HTR-8/SVneo (cell line): Measurements from ENCODE around the gene LGALS12.
"Not testable (repeated sequence)": the region's sequence is repeated elsewhere in the genome, so short reads cannot be mapped to it uniquely, and the experiment has no call there.

Source experiments
- DNase-seq: peaks from one replicate; pipeline ENCODE4 v3.0.0; 2011; ENCODE audit warnings: low spot score, mixed read lengths; ENCODE audit not compliant: insufficient read length
- FAIRE-seq: peaks from 2 replicates; lab custom pipeline; 2011; peaks lifted over from hg19 to GRCh38; lab: Jason Lieb, UNC

The LGALS12 gene

GRCh38 chr11:63504054-63504453, 1.8 kb upstream of the LGALS12 start:
- no peak for FAIRE-seq
- DNase-seq = no peak

GRCh38 chr11:63504933-63505586, 824 bp upstream of the LGALS12 start:
- no peak for FAIRE-seq
- DNase-seq = no peak

DNA sequence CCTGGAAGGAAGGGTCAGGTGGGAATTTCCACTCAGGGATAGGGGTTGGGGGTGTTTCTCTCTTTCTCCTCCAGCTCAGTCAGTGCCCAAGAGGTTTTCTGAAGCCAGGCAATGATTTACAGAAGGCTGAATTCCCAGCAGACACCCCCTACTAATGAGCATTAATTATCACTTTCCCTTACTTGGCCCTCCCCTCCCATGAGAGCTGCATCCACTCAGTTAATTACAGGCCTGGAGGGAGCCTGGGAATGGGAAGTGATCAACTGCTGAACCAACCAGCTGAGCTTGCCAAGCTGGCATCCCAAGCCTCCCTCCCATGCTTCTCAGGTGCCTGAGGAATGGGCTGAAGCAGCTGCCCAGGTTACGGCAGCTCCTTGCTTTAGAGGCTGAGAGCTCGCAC, 992 bp downstream of the LGALS12 start:
- FAIRE-seq (no peak), DNase-seq (no peak)

- no peak for DNase-seq
- no peak for FAIRE-seq
These were observed 1.6 kb downstream of the LGALS12 start for GRCh38 chr11:63507511-63507910.

- DNase-seq = no peak
- FAIRE-seq = no peak
These were observed 2.1 kb downstream of the LGALS12 start for GRCh38 chr11:63508009-63508408.

- FAIRE-seq (no peak), DNase-seq (no peak)
These were observed 2.9 kb downstream of the LGALS12 start for GRCh38 chr11:63508745-63509144.

DNA sequence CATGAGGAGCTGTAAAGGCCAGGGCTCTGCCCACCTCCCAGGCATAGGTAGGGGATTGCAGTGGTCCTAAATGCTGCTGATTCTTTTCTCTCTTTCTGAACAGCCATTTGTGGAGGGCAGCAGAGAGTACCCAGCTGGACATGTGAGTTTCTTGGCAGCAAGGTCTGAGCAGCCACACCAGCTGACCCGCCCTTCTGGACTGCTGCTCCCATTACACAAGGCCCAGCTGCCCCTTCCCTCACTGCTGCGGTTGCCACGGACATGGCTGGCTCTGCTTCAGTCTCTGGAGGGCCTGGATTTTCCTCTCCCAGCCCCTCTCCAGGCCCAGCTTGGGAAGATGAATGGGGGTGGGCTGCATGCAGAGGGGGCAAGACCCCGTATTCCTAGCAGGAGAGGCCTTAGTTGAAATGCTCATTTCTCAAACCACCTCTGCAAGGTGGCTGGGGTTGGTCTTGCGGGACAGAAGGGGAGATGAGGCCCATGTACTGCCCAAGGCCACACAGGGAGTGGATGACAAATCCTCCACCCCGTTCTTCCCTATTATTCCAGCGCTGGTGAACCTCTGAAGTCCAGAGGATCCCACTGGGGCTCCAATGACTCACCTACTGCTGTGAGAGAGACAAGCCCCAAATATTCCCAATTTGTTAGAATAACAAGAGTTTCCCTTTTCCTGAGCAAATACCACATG, 4.6 kb downstream of the LGALS12 start:
- DNase-seq (no peak), FAIRE-seq (no peak)

- FAIRE-seq (no peak), DNase-seq (no peak)
These were observed 5.3 kb downstream of the LGALS12 start for GRCh38 chr11:63511048-63511748.

DNA sequence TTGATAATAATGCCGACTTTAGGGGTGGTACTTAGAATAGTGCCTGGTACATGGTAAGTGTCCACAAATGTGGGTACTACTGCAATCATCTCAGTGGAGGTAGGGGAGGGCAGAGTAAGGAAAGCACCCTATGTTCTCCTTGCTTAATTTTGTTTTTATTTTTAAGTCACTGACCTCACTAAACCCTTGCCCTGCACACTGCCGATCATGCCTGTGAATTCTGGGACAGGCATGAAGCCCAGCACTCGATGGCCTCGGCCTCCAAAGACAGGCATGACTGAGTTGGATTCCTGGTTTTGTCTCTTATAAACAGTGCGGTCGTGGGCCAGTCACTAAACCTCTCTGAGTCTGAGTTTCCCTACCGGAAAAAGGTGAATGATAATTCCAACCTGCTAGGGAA, 6.9 kb downstream of the LGALS12 start:
- DNase-seq (no peak), FAIRE-seq (no peak)

GRCh38 chr11:63516109-63516508, 10.2 kb downstream of the LGALS12 start:
- FAIRE-seq (no peak), DNase-seq (no peak)

- FAIRE-seq (no peak), DNase-seq (no peak)
These were observed 11.3 kb downstream of the LGALS12 start for GRCh38 chr11:63517156-63517555.

- no peak for FAIRE-seq
- no peak for DNase-seq
These were observed 12.7 kb downstream of the LGALS12 start for GRCh38 chr11:63518548-63518947.

GRCh38 chr11:63520606-63521170, 14.8 kb downstream of the LGALS12 start:
- FAIRE-seq = no peak
- no peak for DNase-seq

GRCh38 chr11:63521896-63522295, 16.0 kb downstream of the LGALS12 start:
- FAIRE-seq (no peak), DNase-seq (no peak)

GRCh38 chr11:63523151-63523550, 17.3 kb downstream of the LGALS12 start:
- DNase-seq (no peak), FAIRE-seq (no peak)

- no peak for FAIRE-seq
These were observed 21.8 kb downstream of the LGALS12 start for GRCh38 chr11:63527667-63528066.

DNA sequence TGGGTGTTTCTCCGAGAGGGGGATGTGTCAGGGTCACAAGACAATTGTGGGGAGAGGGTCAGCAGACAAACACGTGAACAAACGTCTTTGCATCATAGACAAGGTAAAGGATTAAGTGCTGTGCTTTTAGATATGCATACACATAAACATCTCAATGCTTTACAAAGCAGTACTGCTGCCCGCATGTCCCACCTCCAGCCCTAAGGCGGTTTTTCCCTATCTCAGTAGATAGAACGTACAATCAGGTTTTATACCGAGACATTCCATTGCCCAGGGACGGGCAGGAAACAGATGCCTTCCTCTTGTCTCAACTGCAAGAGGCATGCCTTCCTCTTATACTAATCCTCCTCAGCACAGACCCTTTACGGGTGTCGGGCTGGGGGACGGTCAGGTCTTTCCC, 22.3 kb downstream of the LGALS12 start:
- FAIRE-seq, DNase-seq: not testable (repeated sequence)

More at GRCh38 chr11:63527667-63528066, 21.8 kb downstream of the LGALS12 start:
- DNase-seq = no peak

DNA sequence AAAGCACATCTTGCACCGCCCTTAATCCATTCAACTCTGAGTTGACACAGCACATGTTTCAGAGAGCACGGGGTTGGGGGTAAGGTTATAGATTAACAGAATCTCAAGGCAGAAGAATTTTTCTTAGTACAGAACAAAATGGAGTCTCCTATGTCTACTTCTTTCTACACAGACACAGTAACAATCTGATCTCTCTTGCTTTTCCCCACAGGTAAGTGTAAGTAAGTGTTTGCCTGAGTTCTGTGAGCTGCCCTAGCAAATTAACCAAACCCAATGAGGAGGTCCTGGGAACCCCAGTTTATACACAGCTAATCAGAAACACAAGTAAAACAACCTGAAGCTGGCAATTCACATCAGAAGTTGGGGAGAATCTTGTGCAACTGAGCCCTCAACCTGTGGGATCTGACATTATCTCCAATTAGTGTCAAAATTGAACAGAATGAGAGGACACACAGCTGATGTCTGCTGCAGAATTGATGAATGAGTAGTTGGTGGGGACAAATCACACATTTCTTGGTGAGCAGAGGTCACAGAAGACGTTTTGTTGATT, 22.9 kb downstream of the LGALS12 start:
- not testable (repeated sequence) for DNase-seq, FAIRE-seq

DNA sequence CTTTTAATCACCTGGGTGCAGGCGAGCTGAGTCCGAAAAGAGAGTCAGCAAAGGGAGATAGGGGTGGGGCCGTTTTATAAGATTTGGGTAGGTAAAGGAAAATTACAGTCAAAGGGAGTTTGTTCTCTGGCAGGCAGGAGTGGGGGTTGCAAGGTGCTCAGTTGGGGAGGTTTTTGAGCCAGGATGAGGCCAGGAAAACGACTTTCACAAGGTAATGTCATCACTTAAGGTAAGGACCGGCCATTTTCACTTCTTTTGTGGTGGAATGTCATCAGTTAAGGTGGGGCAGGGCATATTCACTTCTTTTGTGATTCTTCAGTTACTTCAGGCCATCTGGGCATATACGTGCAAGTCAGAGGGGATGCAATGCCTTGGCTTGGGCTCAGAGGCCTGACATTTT, 23.5 kb downstream of the LGALS12 start:
- not testable (repeated sequence) for FAIRE-seq, DNase-seq

- DNase-seq (no peak), FAIRE-seq (no peak)
These were observed 24.1 kb downstream of the LGALS12 start for GRCh38 chr11:63530021-63530420.
